ENCODE results near the gene OR7C2. TPM values are rescaled to one million over a fixed set of nuclear protein-coding genes. Genes with fewer than 3 reads are reported as not detected.

The OR7C2 gene
- total and polyA plus RNA-seq, 2 experiments from 2014 or later: not detected

DNA sequence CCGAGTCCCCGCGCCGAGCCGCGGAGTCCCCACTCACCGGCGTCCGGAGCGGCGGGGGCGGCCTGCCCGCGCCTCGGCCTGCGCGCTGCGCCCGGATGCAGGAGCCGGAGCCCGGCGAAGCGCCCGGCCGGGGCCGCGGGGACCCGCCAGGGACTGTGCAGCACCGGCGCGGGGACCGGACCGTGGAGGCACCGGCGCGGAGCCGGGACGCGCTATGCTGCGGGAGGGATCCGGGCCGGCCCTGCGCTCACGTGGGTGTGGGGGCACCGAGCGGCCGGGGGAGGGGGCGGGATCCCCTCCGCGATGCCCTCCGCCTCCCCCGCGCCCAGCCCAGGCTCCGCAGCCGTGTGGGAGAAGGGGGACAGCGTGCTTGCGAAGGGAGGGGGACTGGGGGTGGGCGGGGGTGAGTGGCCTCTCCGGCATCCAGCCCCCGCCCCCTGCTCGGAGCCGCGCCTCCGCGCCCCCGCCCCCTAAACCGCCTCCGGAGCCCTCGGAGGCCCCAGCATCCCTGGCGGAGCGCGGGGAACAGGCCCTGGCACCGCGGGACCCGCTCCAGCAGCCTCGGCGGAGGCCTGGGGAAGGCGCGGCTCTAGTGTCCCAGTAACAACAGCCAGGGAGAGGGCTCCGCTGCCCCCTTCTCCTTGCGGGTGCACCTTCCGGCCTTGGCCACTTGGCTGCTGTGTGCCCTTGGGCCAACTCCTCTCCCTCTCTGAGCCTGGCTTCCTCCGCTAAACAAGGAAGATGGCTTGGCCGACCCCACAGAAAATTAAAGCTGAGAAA lies 38.4 kb downstream of the OR7C2 start, which contains the start of gene SLC1A6 (continued):
- TF ChIP-seq, protein P1, sequence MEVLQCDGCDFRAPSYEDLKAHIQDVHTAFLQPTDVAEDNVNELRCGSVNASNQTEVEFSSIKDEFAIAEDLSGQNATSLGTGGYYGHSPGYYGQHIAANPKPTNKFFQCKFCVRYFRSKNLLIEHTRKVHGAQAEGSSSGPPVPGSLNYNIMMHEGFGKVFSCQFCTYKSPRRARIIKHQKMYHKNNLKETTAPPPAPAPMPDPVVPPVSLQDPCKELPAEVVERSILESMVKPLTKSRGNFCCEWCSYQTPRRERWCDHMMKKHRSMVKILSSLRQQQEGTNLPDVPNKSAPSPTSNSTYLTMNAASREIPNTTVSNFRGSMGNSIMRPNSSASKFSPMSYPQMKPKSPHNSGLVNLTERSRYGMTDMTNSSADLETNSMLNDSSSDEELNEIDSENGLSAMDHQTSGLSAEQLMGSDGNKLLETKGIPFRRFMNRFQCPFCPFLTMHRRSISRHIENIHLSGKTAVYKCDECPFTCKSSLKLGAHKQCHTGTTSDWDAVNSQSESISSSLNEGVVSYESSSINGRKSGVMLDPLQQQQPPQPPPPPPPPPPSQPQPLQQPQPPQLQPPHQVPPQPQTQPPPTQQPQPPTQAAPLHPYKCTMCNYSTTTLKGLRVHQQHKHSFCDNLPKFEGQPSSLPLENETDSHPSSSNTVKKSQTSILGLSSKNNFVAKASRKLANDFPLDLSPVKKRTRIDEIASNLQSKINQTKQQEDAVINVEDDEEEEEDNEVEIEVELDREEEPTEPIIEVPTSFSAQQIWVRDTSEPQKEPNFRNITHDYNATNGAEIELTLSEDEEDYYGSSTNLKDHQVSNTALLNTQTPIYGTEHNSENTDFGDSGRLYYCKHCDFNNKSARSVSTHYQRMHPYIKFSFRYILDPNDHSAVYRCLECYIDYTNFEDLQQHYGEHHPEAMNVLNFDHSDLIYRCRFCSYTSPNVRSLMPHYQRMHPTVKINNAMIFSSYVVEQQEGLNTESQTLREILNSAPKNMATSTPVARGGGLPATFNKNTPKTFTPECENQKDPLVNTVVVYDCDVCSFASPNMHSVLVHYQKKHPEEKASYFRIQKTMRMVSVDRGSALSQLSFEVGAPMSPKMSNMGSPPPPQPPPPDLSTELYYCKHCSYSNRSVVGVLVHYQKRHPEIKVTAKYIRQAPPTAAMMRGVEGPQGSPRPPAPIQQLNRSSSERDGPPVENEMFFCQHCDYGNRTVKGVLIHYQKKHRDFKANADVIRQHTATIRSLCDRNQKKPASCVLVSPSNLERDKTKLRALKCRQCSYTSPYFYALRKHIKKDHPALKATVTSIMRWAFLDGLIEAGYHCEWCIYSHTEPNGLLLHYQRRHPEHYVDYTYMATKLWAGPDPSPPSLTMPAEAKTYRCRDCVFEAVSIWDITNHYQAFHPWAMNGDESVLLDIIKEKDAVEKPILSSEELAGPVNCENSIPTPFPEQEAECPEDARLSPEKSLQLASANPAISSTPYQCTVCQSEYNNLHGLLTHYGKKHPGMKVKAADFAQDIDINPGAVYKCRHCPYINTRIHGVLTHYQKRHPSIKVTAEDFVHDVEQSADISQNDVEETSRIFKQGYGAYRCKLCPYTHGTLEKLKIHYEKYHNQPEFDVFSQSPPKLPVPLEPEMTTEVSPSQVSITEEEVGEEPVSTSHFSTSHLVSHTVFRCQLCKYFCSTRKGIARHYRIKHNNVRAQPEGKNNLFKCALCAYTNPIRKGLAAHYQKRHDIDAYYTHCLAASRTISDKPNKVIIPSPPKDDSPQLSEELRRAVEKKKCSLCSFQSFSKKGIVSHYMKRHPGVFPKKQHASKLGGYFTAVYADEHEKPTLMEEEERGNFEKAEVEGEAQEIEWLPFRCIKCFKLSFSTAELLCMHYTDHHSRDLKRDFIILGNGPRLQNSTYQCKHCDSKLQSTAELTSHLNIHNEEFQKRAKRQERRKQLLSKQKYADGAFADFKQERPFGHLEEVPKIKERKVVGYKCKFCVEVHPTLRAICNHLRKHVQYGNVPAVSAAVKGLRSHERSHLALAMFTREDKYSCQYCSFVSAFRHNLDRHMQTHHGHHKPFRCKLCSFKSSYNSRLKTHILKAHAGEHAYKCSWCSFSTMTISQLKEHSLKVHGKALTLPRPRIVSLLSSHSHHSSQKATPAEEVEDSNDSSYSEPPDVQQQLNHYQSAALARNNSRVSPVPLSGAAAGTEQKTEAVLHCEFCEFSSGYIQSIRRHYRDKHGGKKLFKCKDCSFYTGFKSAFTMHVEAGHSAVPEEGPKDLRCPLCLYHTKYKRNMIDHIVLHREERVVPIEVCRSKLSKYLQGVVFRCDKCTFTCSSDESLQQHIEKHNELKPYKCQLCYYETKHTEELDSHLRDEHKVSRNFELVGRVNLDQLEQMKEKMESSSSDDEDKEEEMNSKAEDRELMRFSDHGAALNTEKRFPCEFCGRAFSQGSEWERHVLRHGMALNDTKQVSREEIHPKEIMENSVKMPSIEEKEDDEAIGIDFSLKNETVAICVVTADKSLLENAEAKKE (CRISPR knock-in tag; IDR thresholded peaks at IDR 0.05): no peak
- no peak for TF ChIP-seq NANOG (IDR thresholded peaks at IDR 0.05; ENCODE audit: borderline replicate concordance)
- no peak for TF ChIP-seq ZNF114 (CRISPR knock-in tag; IDR thresholded peaks at IDR 0.05)
- TF ChIP-seq EZH2phosphoT487 (IDR thresholded peaks at IDR 0.05; ENCODE audit: unreplicated experiment): no peak
- TF ChIP-seq, protein P2, sequence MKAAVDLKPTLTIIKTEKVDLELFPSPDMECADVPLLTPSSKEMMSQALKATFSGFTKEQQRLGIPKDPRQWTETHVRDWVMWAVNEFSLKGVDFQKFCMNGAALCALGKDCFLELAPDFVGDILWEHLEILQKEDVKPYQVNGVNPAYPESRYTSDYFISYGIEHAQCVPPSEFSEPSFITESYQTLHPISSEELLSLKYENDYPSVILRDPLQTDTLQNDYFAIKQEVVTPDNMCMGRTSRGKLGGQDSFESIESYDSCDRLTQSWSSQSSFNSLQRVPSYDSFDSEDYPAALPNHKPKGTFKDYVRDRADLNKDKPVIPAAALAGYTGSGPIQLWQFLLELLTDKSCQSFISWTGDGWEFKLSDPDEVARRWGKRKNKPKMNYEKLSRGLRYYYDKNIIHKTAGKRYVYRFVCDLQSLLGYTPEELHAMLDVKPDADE (IDR thresholded peaks at IDR 0.05): no peak
- TF ChIP-seq CREB1 (CRISPR knock-in tag; IDR thresholded peaks at IDR 0.05; ENCODE audit: low read depth): no peak
- TF ChIP-seq, protein P3, sequence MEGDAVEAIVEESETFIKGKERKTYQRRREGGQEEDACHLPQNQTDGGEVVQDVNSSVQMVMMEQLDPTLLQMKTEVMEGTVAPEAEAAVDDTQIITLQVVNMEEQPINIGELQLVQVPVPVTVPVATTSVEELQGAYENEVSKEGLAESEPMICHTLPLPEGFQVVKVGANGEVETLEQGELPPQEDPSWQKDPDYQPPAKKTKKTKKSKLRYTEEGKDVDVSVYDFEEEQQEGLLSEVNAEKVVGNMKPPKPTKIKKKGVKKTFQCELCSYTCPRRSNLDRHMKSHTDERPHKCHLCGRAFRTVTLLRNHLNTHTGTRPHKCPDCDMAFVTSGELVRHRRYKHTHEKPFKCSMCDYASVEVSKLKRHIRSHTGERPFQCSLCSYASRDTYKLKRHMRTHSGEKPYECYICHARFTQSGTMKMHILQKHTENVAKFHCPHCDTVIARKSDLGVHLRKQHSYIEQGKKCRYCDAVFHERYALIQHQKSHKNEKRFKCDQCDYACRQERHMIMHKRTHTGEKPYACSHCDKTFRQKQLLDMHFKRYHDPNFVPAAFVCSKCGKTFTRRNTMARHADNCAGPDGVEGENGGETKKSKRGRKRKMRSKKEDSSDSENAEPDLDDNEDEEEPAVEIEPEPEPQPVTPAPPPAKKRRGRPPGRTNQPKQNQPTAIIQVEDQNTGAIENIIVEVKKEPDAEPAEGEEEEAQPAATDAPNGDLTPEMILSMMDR (conservative IDR thresholded peaks at IDR 0.05; ENCODE audit: low read depth in 2 of 2): no peak

Measured in GM23338 (cell line).